Ascending aorta (tissue), 2 donors: Measurements from ENCODE around the gene CNTNAP2. TPM values are rescaled to one million over a fixed set of nuclear protein-coding genes. Genes with fewer than 3 reads are reported as not detected.
"Not testable (repeated sequence)": the region's sequence is repeated elsewhere in the genome, so short reads cannot be mapped to it uniquely, and the experiment has no call there.

Experiments used
- DNase-seq, 2 donors: peaks; one replicate each; pipeline ENCODE4 v3.0.0-alpha.2; 2019; ENCODE audit warnings: low spot score in 2 of 2
- H3K27ac ChIP-seq, 2 donors: fragments of 200-600 bp; sonication (generic); one replicate each; pipeline ENCODE4 v1.5.1; 2016 to 2017; ENCODE audit warnings: mild to moderate bottlenecking in 1 of 2
- H3K27me3 ChIP-seq: fragments of 200-600 bp; sonication (generic); one replicate; pipeline ENCODE4 v1.5.1; 2017
- H3K36me3 ChIP-seq, 2 donors: fragments of 200-600 bp; sonication (generic); one replicate each; pipeline ENCODE4 v1.5.1; 2016
- H3K4me1 ChIP-seq, 2 donors: fragments of 200-600 bp; sonication (generic); one replicate each; pipeline ENCODE4 v1.5.1; 2016 to 2017; ENCODE audit warnings: mild to moderate bottlenecking in 1 of 2
- H3K4me3 ChIP-seq, 2 donors: fragments of 200-600 bp; sonication (generic); one replicate each; pipeline ENCODE4 v1.5.1; 2016 to 2017; ENCODE audit warnings: mild to moderate bottlenecking in 1 of 2
- H3K9me3 ChIP-seq, 2 donors: fragments of 200-600 bp; sonication (generic); one replicate each; pipeline ENCODE4 v1.5.1; 2016
- CTCF ChIP-seq, 3 experiments: fragments of 200-600 bp in 2 of 3; fragments of 450-650 bp in 1 of 3; sonication (generic) in 2 of 3; IDR thresholded peaks; one replicate each; pipeline ENCODE4 v1.5.1; 2016 to 2019; ENCODE audit warnings: antibody characterized with exemption in 3 of 3, mild to moderate bottlenecking in 1 of 3, moderate library complexity in 1 of 3
- intact Hi-C: fragments of 100-400 bp; cut with DNase I; formaldehyde crosslinking; loops from one replicate; pipeline ENCODE4 v1.15.1; 2023
- total RNA-seq: library from RNA; depleted of rRNA; stranded (reverse); fragments of >200 nt; gene quantifications from one replicate; pipeline ENCODE4 v1.1.0, GENCODE V29; 2016

Gene CNTNAP2
- total RNA-seq, 1 donor from 2014 or later = not detected

- TF ChIP-seq CTCF (IDR thresholded peaks at IDR 0.05) = no peak
- Histone ChIP-seq H3K27me3 (no peaks in the 10 kb centered on the region), H3K36me3 (no peaks in the 10 kb centered on the region), H3K4me3 (no peak overlapping the region), H3K4me1 (no peaks in the 10 kb centered on the region), H3K27ac (no peak overlapping the region), H3K9me3 (no peaks in the 10 kb centered on the region)
- intact Hi-C loops = no loop called here
- DNase-seq = no peak
Measured at GRCh38 chr7:148458263-148458662, 2341.7 kb downstream of the CNTNAP2 start.

GRCh38 chr7:148461392-148462179, 2345.0 kb downstream of the CNTNAP2 start:
- Histone ChIP-seq H3K9me3 (no peaks in the 10 kb centered on the region), H3K27me3 (no peaks in the 10 kb centered on the region), H3K4me3 (no peak overlapping the region), H3K36me3 (no peaks in the 10 kb centered on the region), H3K27ac (no peak overlapping the region), H3K4me1 (no peaks in the 10 kb centered on the region)
- no peak for TF ChIP-seq CTCF (IDR thresholded peaks at IDR 0.05)
- intact Hi-C loops = no loop called here
- DNase-seq = no peak

GRCh38 chr7:148462774-148463173, 2346.2 kb downstream of the CNTNAP2 start:
- intact Hi-C loops, H3K27me3 ChIP-seq, DNase-seq: not testable (repeated sequence)

GRCh38 chr7:148463210-148463609, 2346.6 kb downstream of the CNTNAP2 start:
- no peaks in the 10 kb centered on the region for H3K36me3 ChIP-seq
- no peaks in the 10 kb centered on the region for H3K4me1 ChIP-seq
- no peak overlapping the region for H3K4me3 ChIP-seq
- H3K27ac ChIP-seq = no peak overlapping the region
- intact Hi-C loops = no loop called here
- H3K27me3 ChIP-seq = no peaks in the 10 kb centered on the region
- no peaks in the 10 kb centered on the region for H3K9me3 ChIP-seq
- DNase-seq = no peak
- no peak for TF ChIP-seq CTCF (IDR thresholded peaks at IDR 0.05)

More at GRCh38 chr7:148462774-148463173, 2346.2 kb downstream of the CNTNAP2 start:
- H3K27ac ChIP-seq, H3K9me3 ChIP-seq, H3K4me1 ChIP-seq, H3K36me3 ChIP-seq, H3K4me3 ChIP-seq: not testable (repeated sequence)

GRCh38 chr7:148464947-148465346, 2348.3 kb downstream of the CNTNAP2 start:
- Histone ChIP-seq H3K27ac (no peak overlapping the region), H3K27me3 (no peaks in the 10 kb centered on the region), H3K36me3 (no peaks in the 10 kb centered on the region), H3K9me3 (no peaks in the 10 kb centered on the region), H3K4me1 (no peaks in the 10 kb centered on the region), H3K4me3 (no peak overlapping the region)
- no peak for TF ChIP-seq CTCF (IDR thresholded peaks at IDR 0.05)
- no peak for DNase-seq
- intact Hi-C loops = no loop called here

- DNase-seq, H3K4me3 ChIP-seq, H3K36me3 ChIP-seq, H3K4me1 ChIP-seq, H3K27ac ChIP-seq, H3K27me3 ChIP-seq, H3K9me3 ChIP-seq, intact Hi-C loops: not testable (repeated sequence)
Measured at GRCh38 chr7:148465441-148465840, 2348.8 kb downstream of the CNTNAP2 start.
